GM21529 (cell line): ENCODE data around the gene COX19.
"Not testable (repeated sequence)": the region's sequence is repeated elsewhere in the genome, so short reads cannot be mapped to it uniquely, and the experiment has no call there.

Source experiments
- ATAC-seq: cut with Tn5 transposase; IDR thresholded peaks from one replicate; pipeline ENCODE4 v1.9.1; 2021; ENCODE audit not compliant: unreplicated experiment

COX19 gene

DNA sequence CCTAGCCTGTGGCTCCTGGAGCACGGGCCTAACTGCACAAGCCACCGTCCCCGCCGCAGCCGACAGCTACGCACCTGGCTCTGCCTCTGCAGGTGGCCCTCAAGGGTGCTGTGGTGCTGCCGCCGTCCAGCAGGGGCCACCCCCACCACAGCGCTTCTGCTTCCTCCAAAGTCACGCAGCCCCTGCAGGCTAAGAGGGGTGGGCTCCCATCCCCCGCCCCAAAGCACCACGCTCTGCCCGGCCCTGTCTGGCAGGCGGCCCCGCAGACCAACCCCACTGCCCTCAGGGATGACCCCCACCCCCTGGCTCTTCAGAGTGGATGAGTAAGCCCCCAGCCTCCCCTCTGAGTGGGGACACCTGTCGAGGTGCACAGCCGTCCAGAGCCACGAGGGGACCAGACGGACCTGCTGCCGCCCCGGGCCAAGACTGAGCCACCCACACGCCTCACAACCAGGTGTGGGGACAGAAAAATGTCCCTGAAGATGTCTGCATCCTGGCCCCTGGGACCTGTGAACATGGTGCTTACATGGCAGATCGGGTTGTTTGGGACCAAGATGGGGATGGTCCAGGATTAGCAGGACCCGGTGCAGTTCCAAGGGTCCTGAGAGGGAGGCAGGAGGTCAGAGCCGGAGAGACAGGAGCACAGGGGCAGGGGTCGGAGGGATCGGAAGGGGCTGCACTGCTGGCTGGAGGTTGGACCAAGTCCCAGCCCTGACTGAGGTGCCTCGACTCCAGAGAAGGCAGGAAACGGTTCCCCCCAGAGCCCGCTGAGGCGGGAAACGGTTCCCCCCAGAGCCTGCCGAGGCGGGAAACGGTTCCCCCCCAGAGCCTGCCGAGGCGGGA is 11.9 kb downstream of the COX19 start:
- no peak for ATAC-seq

DNA sequence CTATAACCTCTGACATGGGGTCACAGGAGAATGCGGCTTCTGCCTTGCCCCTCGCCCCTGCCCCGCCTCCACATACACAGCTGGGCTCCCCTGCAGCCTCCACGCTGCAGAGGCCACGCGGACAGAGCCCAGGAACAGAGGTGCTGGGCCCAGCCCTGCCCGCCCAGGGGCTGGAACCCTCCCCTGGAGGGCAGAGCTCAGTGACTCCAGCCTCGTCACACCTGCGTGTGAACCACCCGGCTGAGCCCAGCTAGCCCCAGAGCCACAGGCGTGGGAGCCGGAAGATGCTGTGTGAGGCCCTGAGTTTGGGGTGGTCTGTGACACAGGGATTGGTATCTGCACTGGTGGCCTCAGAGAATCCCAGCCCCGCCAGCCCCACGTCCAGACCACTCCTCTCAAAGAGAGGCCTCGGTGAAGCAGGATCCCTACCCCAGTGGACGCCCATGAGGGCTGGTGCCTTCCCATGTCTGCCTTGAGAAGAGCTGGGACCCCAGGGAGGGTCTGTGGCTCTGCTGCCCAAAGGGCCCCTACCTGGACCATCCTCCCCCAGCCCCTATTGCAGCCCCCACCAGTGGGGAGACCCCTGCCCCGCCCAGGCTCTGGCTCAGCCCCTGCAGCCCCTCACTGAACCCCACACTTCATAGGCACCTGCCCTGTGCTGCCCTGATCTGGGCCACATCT is 12.8 kb downstream of the COX19 start:
- ATAC-seq, result no peak

DNA sequence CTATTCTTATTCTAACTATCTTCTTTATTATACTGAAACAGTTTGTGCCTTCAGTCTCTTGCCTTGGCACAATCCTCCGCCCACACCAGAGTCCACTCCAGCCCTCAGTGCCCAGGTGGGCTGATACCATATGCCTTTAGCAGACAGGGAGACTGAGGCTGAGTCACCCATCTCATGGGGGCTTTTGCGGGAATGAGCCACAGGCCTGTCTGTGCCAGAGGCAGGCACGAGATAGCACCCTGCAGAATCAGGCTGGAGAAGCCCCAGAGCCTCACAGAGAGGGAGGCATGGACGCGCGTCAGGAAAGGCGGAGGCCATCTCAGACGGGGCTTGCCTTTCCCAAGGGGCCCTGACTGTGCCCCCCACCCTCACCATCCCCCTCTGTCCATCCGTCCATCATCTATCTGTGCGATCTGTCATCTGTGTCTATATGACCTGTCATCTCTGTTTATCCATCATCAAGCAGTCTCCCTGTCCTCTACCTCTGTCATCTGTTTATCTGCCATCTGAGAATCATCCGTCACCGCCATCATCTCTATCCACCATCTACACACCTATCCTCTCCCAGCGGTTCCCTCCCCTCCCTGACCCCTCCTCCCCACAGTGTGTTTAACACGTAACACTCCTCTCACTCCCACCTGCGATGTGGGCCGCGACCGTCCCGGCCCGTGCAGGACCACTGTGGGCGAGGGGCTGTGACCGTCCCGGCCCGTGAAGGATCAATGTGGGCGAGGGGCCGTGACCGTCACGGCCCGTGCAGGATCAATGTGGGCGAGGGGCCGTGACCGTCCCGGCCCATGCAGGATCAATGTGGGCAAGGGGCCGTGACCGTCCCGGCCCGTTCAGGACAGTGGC is 13.6 kb downstream of the COX19 start:
- no peak for ATAC-seq

DNA sequence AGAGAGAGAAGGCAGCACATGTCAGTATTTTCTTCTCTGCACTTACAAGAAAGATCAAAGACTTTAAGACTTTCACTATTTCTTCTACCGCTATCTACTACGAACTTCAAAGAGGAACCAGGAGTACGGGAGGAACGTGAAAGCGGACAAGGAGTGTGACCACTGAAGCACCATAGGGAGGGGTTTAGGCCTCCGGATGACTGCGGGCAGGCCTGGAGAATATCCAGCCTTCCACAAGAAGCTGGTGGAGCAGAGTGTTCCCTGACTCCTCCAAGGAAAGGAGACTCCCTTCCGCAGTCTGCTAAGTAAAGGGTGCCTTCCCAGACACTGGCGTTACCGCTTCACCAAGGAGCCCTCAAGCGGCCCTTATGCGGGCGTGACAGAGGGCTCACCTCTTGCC is 14.4 kb downstream of the COX19 start:
- not testable (repeated sequence) for ATAC-seq

DNA sequence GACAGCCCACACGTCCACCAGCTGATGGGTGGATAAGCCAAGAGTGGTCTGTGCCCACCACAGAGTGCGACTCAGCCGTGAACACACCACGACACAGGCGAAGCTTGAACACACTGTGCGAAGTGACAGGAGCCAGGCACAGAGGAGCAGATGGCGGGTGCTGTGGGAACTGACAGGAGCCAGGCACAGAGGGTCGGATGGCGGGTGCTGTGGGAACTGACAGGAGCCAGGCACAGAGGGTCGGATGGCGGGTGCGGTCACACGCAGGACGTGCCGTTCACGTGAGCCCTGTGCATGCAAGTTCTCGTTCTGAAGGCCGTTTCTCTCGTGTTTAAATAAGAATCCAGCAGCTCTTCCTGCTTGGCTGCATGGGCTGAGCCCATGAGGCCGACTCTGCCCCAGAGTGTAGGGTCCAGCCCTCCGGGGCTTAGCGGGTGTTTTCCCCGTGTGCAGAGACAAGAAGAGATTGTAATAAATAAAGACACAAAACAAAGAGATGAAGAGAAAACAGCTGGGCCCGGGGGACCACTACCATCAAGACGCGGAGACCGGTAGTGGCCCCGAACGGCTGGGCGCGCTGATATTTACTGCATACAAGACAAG is 15.0 kb downstream of the COX19 start:
- no peak for ATAC-seq

DNA sequence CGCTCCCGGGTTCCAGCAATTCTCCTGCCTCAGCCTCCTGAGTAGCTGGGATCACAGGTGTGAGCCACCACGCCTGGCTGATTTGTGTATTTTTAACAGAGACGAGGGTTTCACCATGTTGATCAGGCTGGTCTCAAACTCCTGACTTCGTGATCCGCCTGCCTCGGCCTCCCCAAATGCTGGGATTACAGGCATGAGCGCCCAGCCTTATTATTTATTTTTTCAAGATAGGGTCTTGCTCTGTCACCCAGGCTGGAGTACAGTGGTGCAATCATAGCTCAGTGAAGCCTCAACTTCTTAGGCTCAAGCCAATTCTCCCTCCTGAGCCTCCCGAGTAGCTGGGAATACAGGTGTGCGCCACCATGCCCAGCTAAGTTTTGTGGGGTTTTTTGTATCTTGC is 15.6 kb downstream of the COX19 start:
- ATAC-seq, result not testable (repeated sequence)

DNA sequence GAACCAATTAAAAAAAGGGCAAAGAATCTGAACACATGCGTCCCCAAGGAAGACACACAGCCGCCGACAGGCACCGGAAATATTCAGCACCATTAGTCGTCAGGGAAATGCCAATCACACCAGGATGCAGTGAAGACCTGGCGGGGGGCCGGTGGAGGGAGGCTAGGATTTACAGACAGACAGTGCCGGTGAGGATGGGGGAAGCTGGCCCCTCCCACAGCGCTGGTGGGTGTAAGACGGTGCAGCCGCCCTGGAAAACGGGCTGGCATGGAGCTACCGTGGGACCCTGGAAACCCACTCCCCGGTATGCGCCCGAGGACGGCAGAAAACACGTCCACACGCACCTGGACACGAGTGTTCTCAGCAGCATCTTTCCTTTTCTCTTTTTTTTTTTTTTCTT is 16.1 kb downstream of the COX19 start:
- ATAC-seq, result no peak

DNA sequence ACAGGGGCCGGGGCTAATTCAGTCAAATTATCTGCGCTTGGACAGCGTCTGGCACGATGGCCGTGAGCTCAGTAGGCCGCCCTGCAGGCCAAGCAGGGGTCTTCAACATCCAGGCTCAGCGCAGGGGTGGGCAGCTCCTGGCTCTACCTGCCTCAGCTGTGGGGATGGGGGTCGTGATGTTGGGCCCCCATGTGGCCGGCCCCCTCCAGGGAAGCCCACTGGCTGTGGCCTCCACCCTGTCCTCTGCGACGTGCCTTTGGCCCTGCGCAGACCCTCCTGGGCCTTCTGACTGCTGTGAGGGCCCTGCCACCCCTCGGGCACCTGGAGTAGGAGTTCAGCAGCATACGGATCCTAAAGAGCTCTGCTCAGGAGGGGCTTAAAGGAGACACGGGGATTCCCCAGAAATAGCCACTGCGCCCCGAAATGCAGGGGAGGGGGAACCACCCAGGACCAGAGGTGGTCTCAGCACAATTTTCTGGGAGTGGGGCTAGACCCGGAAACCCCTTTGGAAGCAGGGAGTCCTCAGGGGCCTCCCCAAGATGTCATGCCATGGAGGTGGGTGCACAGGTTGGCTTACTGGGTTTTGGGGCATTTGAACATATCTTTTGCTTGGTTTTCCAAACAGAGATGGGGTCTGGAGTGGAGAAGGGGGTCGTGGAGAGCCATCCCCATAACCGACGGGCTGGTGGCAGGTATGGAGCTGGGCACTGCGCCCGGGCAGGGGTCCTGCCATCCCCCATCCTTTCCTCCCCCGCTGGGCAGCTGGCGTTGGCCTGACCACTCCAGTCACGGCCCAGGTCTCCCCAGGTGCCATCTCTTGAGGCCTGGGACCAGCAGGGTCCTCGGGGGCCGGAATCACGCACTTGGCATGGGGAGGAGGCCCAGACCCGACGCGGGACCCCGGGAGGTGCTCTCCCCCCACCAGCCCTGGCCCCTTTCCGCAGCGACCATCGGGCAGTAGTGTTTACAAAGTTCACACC is 16.8 kb downstream of the COX19 start:
- ATAC-seq, result no peak

DNA sequence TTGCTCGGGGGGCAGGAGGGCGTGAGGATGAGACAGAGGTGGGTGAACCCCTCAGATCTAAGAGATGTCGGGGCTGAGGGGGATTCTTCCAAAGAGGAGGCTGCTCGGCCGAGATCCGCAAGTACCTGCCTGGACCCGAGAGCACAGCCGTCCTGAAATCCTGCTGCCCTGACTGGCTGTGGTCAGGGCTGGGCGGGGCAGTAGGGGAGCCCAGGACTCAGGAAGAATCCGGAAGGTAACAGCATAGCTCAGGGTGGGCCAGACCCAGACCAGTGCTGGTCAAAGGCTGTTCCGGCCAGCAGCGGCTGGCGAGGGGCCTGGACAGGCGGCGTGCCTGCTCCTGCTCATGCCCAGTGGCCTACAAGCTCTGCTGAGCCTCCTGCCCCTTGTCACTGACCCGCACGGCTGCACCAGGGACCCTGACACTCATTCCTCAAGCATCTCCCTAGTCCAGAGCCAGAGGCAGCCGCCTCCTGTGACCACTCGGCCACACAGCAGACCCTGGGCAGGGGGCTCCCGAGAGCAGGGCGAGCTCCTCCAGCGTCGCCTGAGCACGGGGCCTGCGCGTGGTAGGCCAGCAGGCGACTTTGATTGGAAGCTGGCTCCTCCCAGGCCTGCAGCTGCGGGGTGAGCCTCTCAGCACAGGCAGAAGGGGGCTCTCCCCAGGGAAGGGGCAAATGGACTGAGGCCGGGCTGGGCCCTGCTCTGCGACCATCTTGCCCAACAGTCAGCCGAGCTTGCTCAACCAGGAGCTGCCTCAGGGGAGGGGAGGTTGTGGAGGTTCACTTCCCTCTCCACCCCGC is 17.7 kb downstream of the COX19 start:
- no peak for ATAC-seq

DNA sequence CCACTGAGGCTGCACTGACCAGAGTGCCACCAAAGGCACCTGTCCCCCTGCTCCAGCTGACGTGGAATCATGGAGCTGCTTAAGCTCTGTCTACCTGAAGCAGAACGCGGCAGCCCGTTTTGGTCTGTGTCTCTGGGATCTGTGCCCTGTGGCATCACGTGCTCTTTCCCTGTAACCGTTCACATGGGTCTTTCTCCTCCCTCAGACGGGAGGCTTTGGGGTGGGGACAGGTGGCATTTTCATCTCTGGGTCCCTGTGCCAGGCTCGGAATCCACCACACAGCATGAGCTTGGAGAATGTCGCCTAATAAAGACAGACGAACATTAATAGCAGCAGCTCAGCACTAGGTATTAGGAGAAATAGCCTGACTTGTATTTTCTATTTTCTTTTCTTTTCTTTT is 19.3 kb downstream of the COX19 start:
- ATAC-seq, result no peak

DNA sequence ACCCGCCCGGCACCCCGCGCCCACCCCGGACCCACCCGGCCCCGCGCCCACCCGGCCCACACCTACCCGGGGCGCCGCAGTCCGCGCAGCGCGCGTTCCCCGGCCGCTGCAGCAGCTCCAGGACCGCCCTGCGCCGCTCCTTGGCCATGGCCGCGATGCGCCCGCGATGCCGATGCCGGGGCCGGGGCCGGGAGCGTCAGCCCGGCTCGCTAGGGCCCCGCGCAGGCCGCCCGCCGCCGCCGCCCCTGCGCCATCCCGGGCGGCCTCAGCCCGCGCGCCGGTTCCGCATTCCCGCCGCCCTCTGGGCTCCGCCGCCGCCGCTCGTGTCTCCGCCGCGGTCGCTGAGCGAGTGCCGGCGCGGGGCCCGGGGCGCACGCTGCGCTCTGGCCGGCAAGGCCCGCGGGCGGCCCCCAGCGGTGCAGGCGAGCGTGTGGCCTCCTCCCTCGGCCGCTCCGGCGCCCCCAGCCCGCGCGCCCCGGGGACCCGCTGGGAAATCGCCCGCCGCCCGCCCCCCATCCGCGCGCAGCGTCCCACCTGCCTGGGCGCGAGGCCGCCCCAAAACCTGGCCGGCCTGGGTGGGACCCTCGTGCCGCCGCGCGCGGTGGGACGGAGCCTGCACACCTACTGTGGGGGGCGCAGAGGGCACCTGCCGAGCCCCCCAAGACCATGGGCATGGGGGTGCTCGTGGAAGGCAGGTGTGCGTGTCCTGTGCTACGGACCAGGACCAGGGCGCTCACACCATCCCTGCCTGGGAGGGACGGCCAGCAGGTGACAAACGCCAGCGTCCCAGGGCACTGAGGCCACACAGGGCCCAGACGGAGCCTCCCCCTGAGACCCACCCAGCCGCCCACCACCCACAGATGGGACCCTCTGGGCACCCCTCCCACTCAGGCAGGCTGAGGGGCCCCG is 20.8 kb downstream of the COX19 start, which contains the start of gene ADAP1:
TSS of gene ADAP1 (minus strand) at position 351 of the 909 bp plus-strand sequence. CDS start at position 148, 203 bp downstream.
- ATAC-seq, result peak; percentile 59

DNA sequence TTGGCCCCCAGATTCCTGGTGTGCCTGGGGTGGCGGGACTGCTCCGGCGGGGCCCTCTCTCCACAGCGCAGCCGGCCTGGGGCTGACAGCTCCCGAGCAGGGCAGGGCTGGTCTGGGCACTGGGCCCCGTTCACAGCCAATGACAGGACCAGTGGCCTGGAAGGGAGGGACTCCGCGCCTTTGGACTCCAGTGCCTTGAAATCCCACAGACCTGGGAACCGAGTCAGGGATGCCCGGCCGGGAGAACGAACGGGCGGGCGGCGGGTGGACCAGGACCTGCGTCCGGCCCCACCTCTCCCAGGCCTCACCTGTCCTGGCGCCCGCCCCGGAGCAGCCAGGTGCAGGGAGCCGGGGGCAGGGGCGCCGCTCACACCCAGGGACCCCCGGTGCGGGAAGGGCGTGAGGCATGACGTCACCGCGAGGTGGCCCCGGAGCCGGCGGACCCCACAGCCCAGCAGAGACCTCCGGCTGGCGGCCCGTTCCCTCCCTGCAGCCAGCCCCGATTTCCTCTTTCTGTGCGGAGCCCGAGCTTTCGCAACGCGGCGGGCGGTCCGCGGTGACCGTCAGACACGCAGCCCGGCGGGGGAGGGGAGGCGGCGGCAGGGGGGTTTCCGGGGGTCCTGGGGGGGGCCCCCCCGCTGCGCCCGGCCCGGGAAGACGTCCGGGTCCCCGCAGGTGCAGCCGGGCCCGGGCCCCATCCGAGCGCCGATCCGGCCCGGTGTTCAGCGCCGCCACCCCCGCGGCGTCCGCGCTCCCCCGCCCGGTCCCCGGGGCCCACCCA is 21.6 kb downstream of the COX19 start:
- ATAC-seq, result peak; percentile 22

DNA sequence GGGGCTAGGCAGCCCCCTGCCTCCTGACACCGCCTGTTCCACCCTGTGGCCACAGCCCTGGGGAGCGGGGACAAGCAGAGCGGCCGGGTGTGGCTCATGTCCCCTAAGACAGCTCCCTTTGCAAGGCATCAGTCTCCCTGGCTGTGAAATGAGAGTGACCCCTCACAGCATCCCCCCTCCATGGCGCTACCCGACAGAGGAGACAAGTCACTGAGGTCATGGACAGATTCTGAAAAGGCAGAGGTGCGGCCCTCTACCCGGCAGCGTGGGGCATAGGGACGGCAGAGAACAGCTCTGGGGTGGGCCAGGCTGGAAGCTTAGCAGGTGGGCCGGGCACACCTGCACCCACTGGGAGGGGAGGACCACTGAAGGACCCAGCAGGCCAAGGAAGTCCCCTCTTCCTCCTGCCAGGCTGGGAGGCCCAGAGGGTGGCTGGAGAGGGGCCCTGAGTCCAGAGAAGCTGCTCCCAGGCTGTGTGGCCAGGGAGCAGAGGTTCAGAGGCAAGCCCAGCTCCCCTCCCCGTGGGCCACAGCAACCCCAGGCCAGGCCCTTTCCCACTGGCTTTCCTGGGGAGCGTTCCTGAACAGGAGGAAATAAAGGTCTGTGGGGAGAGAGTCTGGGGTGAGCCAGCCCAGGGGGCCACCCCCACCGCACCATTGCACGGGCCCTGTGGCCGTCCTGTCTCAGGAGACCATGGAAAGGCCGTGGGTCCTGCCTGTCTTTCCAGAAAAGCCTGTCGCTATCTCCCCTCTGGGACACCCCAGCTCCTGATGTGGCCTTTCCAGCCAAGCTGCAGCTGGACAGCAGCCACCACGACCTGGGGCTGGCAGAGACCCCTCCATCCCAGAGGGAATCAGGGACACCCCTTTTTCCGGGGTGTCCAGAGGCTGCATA is 22.6 kb downstream of the COX19 start:
- ATAC-seq, result no peak

DNA sequence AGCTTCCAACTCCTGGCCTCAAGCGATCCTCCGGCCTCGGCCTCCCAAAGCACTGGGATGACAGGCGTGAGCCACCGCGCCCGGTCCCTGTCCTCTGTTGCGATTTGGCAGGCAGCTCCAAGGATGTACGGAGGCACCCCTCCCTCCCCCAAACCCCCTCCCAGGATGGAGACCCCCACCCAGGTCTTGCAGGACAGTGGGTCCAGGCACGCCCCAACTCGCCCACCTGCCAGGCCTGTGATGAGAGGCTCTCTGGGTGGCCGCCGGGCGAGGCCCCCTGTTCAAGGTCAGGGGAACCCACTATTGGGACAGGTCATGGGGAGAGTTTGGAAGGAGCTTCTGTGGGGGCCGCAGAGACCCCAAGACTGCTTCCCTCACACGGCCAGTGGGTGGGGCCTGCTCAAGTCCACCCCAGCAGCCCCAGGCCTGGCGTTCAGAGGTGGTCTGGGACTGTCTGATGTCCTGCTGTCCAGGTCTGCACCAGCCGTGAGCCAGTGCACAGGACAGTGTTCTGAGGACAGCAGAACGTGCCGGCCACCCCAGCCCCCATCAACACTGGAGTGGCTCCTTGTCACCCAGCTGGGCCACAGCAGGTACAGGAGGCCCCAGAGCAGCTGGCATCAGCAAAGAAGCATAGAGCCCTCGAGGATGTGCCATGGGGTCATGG is 23.3 kb downstream of the COX19 start:
- no peak for ATAC-seq

DNA sequence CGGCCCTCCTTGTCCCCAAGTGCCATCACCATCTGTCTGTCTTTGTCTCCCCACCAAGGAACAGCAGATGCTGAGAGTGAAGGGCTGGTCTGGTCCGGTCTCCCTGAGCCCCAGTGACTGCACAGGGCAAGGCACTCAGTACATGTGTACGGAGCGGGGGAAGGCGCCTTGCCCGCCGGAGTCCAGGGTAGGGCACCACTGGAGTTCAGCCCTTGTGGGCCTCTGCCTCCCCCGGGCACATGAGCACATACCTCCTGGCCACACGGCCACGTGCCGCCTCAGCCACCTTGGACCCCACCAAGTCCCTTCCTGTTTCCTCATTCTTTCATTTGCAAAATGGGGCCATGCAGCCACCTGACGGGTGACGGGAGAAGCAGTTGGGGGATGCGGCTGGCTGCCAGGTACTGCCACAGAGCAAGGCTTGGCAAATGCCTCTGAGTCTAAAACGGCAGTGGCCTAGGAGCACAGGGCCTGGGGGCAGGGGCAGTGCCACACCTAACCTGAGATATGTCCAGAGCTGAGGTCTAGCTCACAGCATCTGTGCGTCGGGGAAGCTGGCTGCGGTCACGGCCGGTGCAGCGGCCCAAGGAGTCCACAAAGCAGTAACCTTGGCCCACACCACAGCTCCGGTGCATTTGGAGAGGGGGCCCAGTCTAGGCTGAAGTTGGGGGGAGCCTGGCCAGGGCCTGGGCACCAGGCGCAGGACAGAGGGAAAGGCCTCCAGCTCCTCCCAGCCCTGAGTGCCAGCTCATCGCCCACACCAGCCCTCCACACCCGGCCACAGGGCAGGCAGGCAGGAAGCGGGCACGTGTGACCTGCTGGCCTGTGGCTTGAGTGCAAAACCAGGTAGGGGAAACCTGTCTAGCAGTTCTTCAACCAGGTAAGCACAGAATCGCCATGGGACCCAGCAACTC is 26.1 kb downstream of the COX19 start:
- no peak for ATAC-seq
